ENCODE data around the gene DGUOK.

DNA sequence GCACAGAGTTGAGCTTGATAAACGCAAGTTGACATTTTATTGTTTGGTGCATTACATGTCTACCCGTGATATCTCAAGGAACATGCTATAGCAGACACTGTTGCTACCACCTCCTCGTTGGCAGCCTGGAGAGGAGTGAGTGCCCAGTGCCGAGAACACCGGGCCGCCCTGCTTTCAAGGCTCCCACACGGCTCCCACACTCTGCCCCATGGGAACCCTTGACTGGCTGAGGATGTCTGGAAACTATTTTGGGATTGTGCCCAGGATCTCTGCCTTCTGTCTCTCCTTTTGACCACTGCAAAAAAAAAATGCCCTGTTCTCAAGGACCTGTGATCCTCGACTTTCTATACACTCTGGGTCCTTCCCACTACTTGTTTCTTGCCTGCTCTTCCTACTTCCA is 79.1 kb downstream of the DGUOK start:
- TF ChIP-seq, protein P1, sequence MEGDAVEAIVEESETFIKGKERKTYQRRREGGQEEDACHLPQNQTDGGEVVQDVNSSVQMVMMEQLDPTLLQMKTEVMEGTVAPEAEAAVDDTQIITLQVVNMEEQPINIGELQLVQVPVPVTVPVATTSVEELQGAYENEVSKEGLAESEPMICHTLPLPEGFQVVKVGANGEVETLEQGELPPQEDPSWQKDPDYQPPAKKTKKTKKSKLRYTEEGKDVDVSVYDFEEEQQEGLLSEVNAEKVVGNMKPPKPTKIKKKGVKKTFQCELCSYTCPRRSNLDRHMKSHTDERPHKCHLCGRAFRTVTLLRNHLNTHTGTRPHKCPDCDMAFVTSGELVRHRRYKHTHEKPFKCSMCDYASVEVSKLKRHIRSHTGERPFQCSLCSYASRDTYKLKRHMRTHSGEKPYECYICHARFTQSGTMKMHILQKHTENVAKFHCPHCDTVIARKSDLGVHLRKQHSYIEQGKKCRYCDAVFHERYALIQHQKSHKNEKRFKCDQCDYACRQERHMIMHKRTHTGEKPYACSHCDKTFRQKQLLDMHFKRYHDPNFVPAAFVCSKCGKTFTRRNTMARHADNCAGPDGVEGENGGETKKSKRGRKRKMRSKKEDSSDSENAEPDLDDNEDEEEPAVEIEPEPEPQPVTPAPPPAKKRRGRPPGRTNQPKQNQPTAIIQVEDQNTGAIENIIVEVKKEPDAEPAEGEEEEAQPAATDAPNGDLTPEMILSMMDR (conservative IDR thresholded peaks at IDR 0.05): no peak
- TF ChIP-seq EZH2 (IDR thresholded peaks at IDR 0.05; ENCODE audit: low read depth): no peak

Data from PC-9 (cell line).